Activated CD8-positive, alpha-beta memory T cell treated with anti-CD3 and anti-CD28 coated beads for 24 hours (primary cell): Measurements from ENCODE around the gene RPL27A.
"Not testable (repeated sequence)": the region's sequence is repeated elsewhere in the genome, so short reads cannot be mapped to it uniquely, and the experiment has no call there.

Experiments
- DNase-seq: peaks from one replicate; pipeline ENCODE4 v3.0.0-alpha.2; 2020

RPL27A gene

DNA sequence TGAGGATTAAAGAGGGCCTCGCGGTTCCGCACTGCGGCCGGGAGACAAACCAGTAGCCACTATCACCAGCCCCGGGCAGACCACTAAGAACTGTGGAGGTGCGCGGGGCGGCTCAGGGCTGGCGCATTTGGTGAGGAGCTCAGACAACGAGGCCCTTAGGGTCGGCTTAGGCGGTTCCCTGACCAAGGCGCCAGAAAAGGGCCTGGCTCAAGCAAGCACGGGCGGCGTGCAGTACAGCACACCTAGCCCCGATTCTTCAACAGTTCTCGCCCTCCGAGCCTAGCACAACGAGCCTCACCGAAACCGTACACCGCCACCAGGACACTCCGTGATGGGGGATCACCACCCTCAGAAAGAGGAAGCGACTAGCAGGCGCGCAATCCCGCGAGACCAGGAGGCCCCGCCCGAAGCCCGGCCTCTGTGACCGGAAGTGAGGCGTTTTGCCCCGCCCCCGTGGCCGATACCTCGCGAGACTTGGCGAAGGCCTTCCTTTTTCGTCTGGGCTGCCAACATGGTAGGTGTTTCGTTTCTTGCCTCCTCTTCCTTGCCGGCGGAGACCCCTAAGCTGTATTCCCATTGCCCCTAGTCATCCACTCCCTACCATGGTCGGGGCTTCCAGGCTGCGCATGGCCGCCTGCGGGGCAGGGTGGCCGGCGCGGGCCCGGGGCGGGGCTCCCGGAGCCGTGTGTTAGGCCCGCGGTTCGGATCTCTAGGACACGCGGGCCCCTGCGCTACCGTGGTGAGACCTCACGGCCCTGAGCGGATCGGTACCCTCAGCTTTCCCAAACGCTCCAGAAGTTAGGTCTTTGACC, at the start of gene RPL27A, which contains the start of gene TRIM66:
RPL27A (plus strand) TSS at position 490 of the 812 bp plus-strand sequence; CDS start at position 512, 22 bp downstream.
TRIM66 (minus strand) TSS at position 363 of the 812 bp plus-strand sequence. CDS start 10,391 bp downstream, outside the sequence.
- peak; percentile 100 for DNase-seq

DNA sequence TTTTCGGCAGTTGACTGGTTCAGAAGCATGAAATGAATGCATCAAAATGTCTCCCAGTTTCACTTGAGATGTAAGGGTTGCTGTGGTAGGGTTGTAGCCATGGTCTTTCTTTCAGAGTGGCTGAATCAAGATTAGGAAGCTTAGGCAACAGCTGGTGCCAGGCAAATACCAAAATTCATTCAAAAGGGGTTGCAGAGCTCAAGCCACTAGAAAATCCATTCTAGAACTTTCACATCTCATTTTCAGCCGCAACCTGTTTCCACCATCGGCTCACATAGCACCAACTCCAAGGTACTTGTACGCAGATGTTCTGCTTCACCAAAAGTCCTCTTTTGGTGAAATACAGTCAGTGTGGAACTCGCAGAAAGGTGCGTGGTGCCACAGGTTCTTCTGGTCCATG, 48.1 kb upstream of the RPL27A start:
- DNase-seq: no peak

GRCh38 chr11:8636127-8636526, 46.5 kb upstream of the RPL27A start:
- no peak for DNase-seq

GRCh38 chr11:8638300-8638699, 44.3 kb upstream of the RPL27A start:
- no peak for DNase-seq

DNA sequence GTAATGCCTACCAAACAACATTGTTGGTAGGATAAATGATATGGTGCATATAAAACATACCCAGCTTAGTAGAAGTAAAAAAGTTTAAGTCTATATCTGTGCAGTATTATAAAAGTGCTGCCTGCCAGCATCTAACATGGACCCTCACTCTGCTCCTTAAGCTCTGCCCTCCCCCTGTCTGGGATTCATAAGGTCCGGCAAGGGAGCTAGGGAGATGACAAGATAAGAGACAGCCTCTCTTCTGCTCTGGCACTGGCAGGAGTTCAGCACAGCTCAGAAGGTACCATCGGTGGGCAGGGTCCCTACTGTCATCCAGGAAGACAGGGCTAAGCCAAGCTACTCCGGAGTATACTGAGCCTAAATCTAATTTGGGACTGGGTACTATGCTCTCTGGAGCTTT, 42.9 kb upstream of the RPL27A start:
- DNase-seq: no peak

- no peak for DNase-seq
Observed at GRCh38 chr11:8640267-8640906, 42.2 kb upstream of the RPL27A start.

DNA sequence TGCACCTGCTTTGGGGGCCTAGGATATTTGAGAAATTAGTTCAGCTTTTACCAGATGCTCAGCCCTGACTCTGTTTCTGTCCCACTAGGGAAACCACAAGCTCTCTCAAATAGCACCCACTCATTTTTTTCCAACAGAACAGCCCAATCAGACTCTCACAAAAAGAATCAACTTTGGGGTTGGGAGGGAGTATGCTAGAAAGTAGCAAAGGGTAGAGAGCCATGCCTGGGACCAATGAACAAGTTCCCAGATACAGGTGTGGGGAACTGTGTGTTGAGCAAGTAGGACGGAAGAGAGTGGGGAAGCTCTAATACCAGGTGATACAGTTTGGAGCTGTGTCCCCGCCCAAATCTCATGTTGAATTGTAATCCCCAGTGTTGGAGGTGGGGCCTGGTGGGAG, 41.3 kb upstream of the RPL27A start:
- no peak for DNase-seq

DNA sequence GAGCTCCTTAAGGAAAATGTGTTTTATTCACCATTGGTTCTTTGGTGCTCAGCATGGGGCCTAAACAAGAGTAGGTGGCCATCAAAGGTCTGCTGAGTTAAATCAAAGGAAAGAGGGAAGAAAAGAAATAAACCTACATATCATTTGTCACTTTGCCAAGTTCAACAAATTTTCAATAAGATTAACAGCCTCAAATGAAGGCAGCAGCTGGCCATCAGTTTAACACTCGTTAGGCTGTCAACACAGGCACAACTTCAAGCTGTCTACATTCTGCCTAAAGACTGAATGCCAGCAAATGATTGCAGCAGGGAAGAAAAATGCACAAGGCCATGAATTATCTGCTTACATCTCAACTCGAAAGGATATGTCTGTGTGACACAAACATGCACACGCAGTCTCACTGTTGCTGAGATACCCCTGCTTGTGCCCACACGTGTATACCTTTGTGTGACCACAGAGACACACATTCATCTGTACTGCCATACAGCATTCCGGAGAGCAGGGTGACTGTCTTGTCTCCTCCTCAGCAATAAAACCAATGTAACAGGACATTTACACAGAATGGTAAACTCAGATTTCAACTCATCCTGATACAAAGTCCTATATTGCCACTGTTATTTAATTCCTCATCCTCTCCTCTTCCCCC, 40.3 kb upstream of the RPL27A start:
- no peak for DNase-seq

DNA sequence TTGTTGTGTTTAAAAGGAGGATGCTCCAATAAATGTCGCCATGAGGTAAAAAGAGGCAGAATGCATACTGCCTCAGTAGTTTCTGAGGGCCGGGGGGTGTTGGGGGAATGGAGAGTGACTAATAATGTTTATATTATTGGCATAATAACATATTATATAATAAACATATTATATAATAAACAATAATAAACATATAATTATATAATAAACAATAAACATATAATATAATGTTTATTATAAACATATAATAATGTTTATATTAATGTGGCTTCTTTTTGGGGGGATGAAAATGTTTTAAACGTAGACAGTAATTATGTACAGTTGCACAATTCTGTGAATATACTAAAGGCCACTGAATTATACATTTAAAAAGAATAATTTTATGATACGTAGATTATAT, 35.7 kb upstream of the RPL27A start:
- no peak for DNase-seq

- DNase-seq: no peak
Observed at GRCh38 chr11:8649361-8649760, 33.2 kb upstream of the RPL27A start.

DNA sequence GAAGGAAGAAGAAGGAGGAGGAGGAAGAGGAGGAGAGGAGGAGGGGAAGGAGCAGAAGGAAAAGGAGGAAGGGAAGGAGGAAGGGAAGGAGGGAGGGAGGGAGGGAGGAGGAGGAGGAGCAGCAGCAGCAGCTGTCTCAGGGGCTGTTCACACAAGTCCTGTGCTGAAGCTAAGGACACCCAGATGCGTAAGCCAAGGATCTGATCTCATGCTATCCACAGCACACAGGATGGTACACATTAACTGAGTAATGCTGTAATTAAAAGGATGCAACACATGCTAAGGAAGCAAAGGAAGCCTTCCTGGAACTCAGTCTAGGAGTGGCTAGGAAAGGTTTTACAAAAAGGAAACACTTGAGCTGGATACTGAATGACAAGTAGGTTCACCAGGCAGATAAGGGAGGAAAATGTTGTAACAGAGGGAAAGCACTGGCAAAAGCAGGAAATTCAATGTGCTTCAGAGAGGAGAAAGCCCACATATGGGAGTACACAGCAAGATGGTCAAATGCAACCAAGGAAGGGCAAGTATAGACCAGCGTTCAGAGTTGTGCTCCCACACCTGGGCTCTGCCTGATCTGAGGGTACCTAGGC, 32.1 kb upstream of the RPL27A start:
- no peak for DNase-seq

GRCh38 chr11:8652140-8652539, 30.5 kb upstream of the RPL27A start:
- no peak for DNase-seq

- no peak for DNase-seq
Observed at GRCh38 chr11:8654503-8654902, 28.1 kb upstream of the RPL27A start.

DNA sequence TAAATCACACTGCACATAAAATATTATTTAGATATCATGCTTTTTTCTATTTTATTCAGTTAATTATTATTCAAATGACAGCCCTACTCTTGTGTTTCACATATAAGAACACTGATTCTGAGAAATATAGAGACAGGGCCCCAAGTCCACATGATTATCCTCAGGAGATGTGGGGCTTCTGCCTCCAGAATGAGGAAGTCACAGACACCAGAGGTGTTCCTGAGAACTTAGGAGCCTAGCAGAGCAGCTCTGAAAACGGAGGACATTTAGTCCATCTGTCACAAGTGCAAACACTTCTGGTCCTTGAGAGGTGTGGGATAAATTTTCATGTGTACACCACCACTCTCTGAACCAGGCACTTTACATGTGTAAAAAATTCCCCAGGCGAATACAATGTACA, 26.3 kb upstream of the RPL27A start:
- no peak for DNase-seq

- DNase-seq: no peak
Observed at GRCh38 chr11:8658321-8659057, 24.1 kb upstream of the RPL27A start.

DNA sequence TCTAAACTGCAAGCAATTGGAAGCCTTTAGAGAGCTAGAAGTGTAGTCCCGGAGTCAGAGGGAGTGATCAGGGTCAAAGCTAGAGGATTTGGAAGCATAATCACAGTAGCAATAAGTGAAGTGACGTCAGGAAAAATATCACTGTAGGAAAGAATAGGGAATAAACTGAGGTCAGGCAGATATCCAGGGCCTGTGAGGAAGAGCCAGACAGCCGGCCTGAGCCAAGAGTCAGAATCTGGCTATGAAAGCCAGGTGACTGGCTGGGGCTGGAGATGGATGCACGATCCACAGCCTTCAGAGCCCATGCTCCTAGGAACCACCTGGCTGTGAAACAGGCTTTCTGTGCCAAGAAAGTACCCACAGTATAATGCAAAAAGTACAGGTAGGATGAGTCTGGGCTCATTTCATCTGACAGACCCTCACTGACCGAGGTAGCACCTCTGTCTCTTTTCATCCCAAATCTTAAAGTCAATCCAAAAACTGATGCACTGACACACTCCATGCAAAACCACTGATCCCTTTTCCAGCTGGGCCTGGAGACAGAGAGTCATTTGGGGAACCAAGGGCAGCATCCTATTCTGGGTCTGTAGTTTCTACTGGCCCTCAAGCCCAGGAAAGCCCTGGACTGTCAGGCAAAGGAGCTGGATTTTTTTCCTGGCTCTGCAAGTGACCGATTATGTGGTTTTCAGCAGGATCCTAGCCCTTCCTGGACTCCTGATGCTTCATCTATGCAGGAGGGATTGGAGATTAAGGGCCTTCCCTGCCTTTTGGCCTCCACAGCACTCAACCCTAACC, 21.4 kb upstream of the RPL27A start:
- no peak for DNase-seq

DNA sequence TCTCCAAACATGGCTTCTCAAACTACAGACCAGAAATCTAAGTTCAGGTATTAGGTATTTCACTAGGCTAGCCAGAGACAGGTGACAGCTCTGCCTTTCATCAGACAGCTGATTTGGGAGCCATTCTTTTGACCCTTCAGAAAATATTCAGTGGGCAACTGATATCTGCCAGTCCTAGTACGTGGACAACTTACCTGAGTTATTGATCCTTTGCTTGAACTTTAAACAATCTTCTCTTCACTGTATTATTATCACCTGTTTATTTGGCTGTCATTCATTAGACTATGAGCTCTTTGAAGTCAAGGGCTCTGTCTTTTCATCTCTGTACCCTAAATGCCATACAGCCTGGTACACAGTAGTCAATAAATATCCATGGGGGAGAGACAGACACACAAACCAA, 17.4 kb upstream of the RPL27A start:
- DNase-seq: no peak

DNA sequence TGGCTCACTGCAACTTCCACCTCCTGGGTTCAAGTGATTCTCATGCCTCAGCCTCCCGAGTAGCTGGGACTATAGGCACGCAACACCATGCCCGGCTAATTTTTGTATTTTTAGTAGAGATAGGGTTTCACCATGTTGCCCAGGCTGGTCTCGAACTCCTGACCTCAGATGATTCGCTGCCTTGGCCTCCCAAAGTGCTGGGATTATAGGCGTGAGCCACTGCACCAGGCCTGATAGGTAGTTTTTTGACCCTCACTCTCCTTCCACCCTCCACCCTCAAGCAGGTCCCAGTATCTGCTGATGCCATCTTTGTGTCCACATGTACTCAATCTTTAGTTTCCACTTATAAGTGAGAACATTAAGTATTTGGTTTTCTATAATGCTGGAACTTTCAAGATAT, 12.5 kb upstream of the RPL27A start:
- not testable (repeated sequence) for DNase-seq

DNA sequence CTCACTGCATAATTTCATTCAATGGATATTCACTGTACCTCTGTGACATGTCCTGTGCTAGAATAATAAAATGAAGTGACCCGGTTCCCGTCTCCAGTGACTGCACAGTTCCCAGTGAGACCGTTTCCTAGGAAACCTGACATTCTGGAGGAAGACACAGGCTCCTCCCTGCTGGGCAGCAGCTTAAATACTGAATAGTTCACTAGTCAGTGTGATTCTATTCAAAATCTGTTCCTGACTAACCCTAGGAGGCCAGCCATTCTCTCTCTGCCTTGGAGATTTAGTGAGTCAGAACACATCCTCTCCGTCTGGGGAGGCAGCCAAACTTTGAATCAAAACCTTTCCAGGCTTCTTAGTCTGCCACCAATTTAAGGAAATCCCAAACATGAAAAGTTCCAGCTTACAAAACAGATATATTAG, 11.4 kb upstream of the RPL27A start:
- no peak for DNase-seq

GRCh38 chr11:8671651-8672062, 10.9 kb upstream of the RPL27A start:
- DNase-seq: no peak

DNA sequence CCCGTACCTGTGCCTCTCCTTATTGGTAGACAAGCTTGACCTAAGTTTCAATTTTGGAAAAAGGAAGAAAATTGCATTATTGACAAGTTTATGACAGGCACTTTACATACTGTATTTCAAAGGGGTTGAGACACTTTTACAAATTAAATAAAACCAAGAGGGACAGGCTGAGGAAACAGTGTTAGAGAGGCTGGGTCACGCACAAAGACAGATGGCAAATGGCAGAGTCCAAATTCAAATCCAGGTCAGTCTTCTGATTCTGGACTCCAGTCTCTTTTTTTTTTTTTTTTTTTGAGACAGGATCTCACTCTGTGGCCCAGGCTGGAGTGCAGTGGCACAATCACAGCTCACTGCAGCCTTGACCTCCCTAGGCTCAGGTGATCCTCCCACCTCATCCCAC, 10.2 kb upstream of the RPL27A start:
- DNase-seq: no peak

- no peak for DNase-seq
Observed at GRCh38 chr11:8674859-8675258, 7.7 kb upstream of the RPL27A start.
